Left ventricle myocardium inferior (tissue), 1 donor: Measurements from ENCODE around the gene IKZF3. TPM values are rescaled to one million over a fixed set of nuclear protein-coding genes. Genes with fewer than 3 reads are reported as not detected.

Source experiments
- DNase-seq: peaks from one replicate; pipeline ENCODE4 v3.0.0-alpha.2; 2020
- H3K27ac ChIP-seq: fragments of 200-600 bp; replicated peaks from 2 replicates; pipeline ENCODE4 v1.8.0; 2021
- H3K27me3 ChIP-seq: fragments of 200-600 bp; 2 replicates; pipeline ENCODE4 v1.8.0; 2021; ENCODE audit warnings: low read depth
- H3K36me3 ChIP-seq: fragments of 200-600 bp; 2 replicates; pipeline ENCODE4 v1.8.0; 2021
- H3K4me1 ChIP-seq: fragments of 200-600 bp; 2 replicates; pipeline ENCODE4 v1.8.0; 2021
- H3K4me3 ChIP-seq: fragments of 200-600 bp; 2 replicates; pipeline ENCODE4 v1.8.0; 2021; ENCODE audit warnings: mild to moderate bottlenecking, moderate library complexity
- H3K9me3 ChIP-seq: fragments of 200-600 bp; replicated peaks from 2 replicates; pipeline ENCODE4 v1.8.0; 2021
- intact Hi-C: fragments of 100-400 bp; cut with micrococcal nuclease; formaldehyde crosslinking; loops from one replicate; pipeline ENCODE4 v1.11.0; 2022
- total RNA-seq: library from RNA; stranded (reverse); fragmentation: NEBNext Ultra II Directional; extraction: Animal tissue kit (Norgen Biotek cat#: 25700); gene quantifications from one replicate; pipeline ENCODE4 v1.2.1, GENCODE V29; 2021
- TF ChIP-seq, protein P1 (sequence below): fragments of 200-600 bp; IDR thresholded peaks from 2 replicates; pipeline ENCODE4 v1.8.0; 2021; ENCODE audit warnings: antibody characterized with exemption, mild to moderate bottlenecking, borderline replicate concordance
- donor health status: DM: no; HTN: yes; CAD: no; lungs with severe emphysema.

Gene IKZF3
- total RNA-seq, 1 donor from 2014 or later: 0.16 TPM

GRCh38 chr17:39738568-39738901 is 125.6 kb downstream of the IKZF3 start:
- intact Hi-C loops: no loop called here
- Histone ChIP-seq H3K27me3 (peaks cover 76% of the 10 kb centered on the region), H3K4me3 (peak overlapping the region; percentile 57), H3K27ac (no peak overlapping the region), H3K36me3 (no peaks in the 10 kb centered on the region), H3K9me3 (no peaks in the 10 kb centered on the region), H3K4me1 (peaks cover 42% of the 10 kb centered on the region)
- TF ChIP-seq, protein P1, sequence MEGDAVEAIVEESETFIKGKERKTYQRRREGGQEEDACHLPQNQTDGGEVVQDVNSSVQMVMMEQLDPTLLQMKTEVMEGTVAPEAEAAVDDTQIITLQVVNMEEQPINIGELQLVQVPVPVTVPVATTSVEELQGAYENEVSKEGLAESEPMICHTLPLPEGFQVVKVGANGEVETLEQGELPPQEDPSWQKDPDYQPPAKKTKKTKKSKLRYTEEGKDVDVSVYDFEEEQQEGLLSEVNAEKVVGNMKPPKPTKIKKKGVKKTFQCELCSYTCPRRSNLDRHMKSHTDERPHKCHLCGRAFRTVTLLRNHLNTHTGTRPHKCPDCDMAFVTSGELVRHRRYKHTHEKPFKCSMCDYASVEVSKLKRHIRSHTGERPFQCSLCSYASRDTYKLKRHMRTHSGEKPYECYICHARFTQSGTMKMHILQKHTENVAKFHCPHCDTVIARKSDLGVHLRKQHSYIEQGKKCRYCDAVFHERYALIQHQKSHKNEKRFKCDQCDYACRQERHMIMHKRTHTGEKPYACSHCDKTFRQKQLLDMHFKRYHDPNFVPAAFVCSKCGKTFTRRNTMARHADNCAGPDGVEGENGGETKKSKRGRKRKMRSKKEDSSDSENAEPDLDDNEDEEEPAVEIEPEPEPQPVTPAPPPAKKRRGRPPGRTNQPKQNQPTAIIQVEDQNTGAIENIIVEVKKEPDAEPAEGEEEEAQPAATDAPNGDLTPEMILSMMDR: no peak
- no peak for DNase-seq

- Histone ChIP-seq H3K27me3 (peaks cover 70% of the 10 kb centered on the region), H3K36me3 (no peaks in the 10 kb centered on the region), H3K9me3 (no peaks in the 10 kb centered on the region), H3K27ac (no peak within 1 kb of the TSS), H3K4me1 (peaks cover 42% of the 10 kb centered on the region), H3K4me3 (peak within 1 kb of the TSS; percentile 57)
- no peak for DNase-seq
- TF ChIP-seq, protein P1: no peak
- intact Hi-C loops: no loop called here
Observed at GRCh38 chr17:39737760-39738567, 126.1 kb downstream of the IKZF3 start, which contains the start of gene GRB7. GRB7 (plus strand) TSS chr17:39737938; CDS start chr17:39742302, 4,364 bp downstream.

GRCh38 chr17:39737206-39737759 is 126.8 kb downstream of the IKZF3 start:
- Histone ChIP-seq H3K27ac (no peak overlapping the region), H3K9me3 (no peaks in the 10 kb centered on the region), H3K4me3 (peak overlapping the region; percentile 57), H3K36me3 (no peaks in the 10 kb centered on the region), H3K4me1 (peaks cover 42% of the 10 kb centered on the region), H3K27me3 (peaks cover 63% of the 10 kb centered on the region)
- TF ChIP-seq, protein P1: no peak
- intact Hi-C loops: no loop called here
- no peak for DNase-seq

GRCh38 chr17:39736319-39737165 is 127.6 kb downstream of the IKZF3 start:
- Histone ChIP-seq H3K27me3 (peaks cover 56% of the 10 kb centered on the region), H3K36me3 (no peaks in the 10 kb centered on the region), H3K4me3 (no peak overlapping the region), H3K9me3 (no peaks in the 10 kb centered on the region), H3K27ac (no peak overlapping the region), H3K4me1 (peaks cover 41% of the 10 kb centered on the region)
- DNase-seq: no peak
- intact Hi-C loops: no loop called here
- TF ChIP-seq, protein P1: no peak

- intact Hi-C loops: no loop called here
- H3K4me3 ChIP-seq: no peak overlapping the region
- no peak for DNase-seq
- H3K36me3 ChIP-seq: no peaks in the 10 kb centered on the region
- H3K27me3 ChIP-seq: peaks cover 49% of the 10 kb centered on the region
- H3K27ac ChIP-seq: no peak overlapping the region
- H3K9me3 ChIP-seq: no peaks in the 10 kb centered on the region
- TF ChIP-seq, protein P1: no peak
- H3K4me1 ChIP-seq: peaks cover 35% of the 10 kb centered on the region
Observed at GRCh38 chr17:39735882-39736281, 128.2 kb downstream of the IKZF3 start.
